ENCODE data around the gene CACNA2D2.

CACNA2D2 gene

DNA sequence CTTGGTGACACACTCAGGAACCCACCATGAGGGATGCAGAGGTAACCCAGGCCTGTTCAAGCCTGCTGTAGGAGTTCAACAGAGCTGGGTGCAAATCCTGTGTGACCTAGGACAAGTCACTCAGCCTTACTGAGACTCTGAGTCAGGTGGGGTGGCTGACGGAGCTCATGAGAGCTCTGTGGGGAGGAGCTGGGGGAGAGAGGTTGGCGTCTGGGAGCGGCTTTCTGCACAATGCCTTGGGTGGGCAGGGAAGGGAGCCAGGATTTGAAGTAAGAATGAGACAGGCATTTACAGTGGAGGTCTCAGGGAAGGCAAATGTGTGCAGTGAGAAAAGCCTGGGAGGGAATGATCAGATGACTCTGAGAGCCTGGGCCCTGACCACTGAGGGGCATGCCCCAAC lies 45.8 kb upstream of the CACNA2D2 start:
- DNase-seq (ENCODE audit: low read depth, low spot score) = no peak
- no peak for TF ChIP-seq CTCF (IDR thresholded peaks at IDR 0.05; ENCODE audit: insufficient read depth, low read length, missing control alignments)
- ChIA-PET CTCF (interaction anchor here (0.9 to 22.3 kb wide), 18 partner anchors 6 to 213 kb away, joined by 3 to 473 read pairs (median 9); partner anchors contain the start of genes C3orf18, CISH, CYB561D2 and HEMK1), POLR2A (no interaction called here)
- no peak overlapping the region for H3K4me3 ChIP-seq (ENCODE audit: low read depth, low read length)

DNA sequence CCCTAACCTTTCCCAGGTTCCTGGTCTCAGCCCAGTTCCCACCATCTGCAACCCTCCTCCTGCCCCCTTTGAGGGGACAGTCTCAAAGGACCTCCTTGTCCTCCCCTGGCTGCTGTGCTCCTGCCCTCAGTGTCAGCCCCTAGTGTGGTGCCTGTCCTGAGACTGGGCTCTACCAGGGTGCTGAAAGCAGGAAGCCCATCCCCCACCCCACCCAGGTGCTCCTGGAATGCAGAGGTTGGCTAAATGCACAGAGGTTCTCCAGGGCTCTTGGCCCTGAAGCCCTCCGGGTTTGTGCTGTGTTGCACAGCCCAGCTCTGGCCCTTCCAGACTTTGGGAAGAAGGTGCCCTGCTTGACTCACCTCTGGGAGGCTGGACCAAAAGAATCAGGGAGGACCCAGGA lies 42.3 kb upstream of the CACNA2D2 start:
- no peak for TF ChIP-seq CTCF (IDR thresholded peaks at IDR 0.05; ENCODE audit: insufficient read depth, low read length, missing control alignments)
- DNase-seq (ENCODE audit: low read depth, low spot score) = no peak
- H3K4me3 ChIP-seq (ENCODE audit: low read depth, low read length) = no peak overlapping the region
- ChIA-PET POLR2A (no interaction called here), CTCF (interaction anchor here (0.7 to 22.3 kb wide), 5 partner anchors 3 to 196 kb away, joined by 3 to 473 read pairs (median 333); partner anchors contain the start of genes CYB561D2, NPRL2 and ZMYND10)

DNA sequence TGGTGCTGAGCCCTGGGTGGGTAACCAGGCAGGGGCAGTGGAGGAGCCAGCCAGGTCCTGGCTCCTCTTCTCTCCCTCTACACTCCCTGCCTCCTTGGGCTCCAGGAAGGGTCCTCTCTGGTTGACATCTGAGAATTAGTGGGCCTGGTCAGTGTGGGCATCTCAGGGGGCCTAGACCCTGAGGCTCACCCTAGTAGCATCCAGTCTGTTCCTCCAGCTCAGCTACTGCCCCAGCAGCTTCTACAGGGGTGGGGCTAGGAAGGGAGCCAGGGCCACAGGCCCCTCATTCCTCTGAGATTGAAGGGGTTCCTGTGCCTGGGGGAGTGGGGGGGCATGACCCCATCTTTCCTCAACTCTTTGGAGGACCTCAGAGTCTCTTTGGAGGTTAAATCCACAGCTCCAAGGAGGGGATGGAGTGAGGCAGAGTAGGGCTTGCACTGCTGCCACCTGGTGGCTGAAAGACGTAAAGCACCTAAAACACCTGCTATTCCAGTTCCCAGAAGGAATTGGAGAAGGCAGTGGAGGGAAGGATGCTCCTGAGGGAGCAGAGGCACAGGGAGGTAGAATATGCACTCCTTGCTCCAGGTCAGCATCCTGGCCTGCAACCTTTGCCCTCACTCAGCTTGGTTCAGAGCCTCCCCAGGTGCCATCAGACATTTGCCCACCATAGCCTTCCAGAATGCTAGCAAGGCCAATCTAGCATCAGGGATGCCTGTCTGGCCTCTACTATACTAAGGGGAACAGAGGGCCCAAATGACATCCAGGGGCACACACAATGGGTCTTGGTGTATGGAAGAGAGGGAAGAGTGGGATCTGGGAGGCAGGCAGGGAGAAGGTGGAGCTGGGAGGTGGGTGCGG lies 39.0 kb upstream of the CACNA2D2 start:
- H3K4me3 ChIP-seq (ENCODE audit: low read depth, low read length) = no peak overlapping the region
- ChIA-PET POLR2A (interaction anchor here (1.0 kb wide), 1 partner anchor 192 kb away, joined by 3 read pairs; the partner anchor contains the start of genes CYB561D2 and NPRL2), CTCF (interaction anchor here (0.6 to 22.3 kb wide), 39 partner anchors 8 to 296 kb away, joined by 3 to 473 read pairs (median 5); partner anchors contain the start of genes C3orf18, CISH, CYB561D2 and MAPKAPK3)
- DNase-seq (ENCODE audit: low read depth, low spot score) = no peak
- peak; percentile 84 for TF ChIP-seq CTCF (IDR thresholded peaks at IDR 0.05; ENCODE audit: insufficient read depth, low read length, missing control alignments)

DNA sequence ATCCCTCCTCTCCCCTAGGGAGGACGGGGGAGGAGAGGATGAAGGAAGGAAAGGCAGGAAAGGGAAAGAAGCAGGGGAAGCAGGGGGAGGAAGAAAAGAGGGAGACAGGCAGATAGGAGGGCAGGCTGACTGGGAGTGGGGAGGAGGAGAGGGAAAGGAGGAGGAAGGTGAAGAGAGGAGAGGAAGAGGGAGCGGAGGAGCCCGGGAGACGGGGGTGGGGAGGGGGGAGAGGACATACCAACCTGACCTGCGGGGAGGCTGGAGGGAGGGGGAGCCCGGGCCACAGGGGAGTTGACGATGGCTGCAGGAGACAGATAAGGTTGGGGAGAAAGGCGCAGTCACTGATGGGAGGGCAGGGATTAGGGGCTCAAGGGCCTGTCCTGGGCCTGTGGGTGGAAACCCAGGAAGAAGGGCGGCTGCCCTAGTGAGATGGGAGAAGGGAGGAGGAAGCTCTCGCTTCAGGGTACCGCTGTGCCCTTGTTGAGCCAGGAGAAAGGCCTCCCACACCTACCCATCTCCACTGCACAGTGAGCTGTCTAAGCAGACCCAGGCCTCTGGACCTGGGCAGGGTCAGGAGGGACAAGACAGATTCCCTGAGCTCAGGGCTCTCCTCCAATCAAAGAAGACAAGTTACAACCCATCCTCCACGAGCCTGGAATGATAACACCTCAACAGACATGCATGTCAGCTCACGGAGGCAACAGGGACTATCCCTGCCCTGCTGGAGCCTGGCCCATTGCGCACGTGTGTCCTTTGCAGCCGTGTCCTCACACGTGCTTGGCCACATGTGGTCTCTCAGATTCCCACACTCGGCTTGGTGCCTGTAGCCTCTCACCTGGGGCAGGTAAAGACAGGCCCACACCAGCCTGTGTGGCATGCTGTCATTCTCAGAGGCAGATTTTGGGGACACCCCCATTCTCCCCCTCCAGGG lies 36.2 kb upstream of the CACNA2D2 start:
- no peak for TF ChIP-seq CTCF (IDR thresholded peaks at IDR 0.05; ENCODE audit: insufficient read depth, low read length, missing control alignments)
- H3K4me3 ChIP-seq (ENCODE audit: low read depth, low read length) = no peak overlapping the region
- no peak for DNase-seq (ENCODE audit: low read depth, low spot score)
- POLR2A ChIA-PET = no interaction called here
- CTCF ChIA-PET = interaction anchor here (0.9 to 22.3 kb wide), 8 partner anchors 16 to 190 kb away, joined by 3 to 473 read pairs (median 56); partner anchors contain the start of genes CYB561D2, NPRL2 and ZMYND10

- no peak for TF ChIP-seq CTCF (IDR thresholded peaks at IDR 0.05; ENCODE audit: insufficient read depth, low read length, missing control alignments)
- H3K4me3 ChIP-seq (ENCODE audit: low read depth, low read length) = no peak overlapping the region
- no peak for DNase-seq (ENCODE audit: low read depth, low spot score)
- CTCF ChIA-PET = interaction anchor here (0.9 to 22.3 kb wide), 5 partner anchors 14 to 188 kb away, joined by 3 to 473 read pairs (median 62); partner anchors contain the start of genes CYB561D2, NPRL2 and ZMYND10
- POLR2A ChIA-PET = no interaction called here
These were observed 34.1 kb upstream of the CACNA2D2 start for GRCh38 chr3:50537421-50538129.
